Natural killer cell treated with Interleukin-12 subunit alpha and Interleukin-12 subunit beta and Interleukin-15 and Interleukin-18, amount 100 ng/mL, for 72 hours (primary cell): Measurements from ENCODE around the gene FOXO3. TPM values are rescaled to one million over a fixed set of nuclear protein-coding genes. Genes with fewer than 3 reads are reported as not detected.
A peak's percentile ranks its signal among the peaks of the same experiment; 100 is the strongest.
"Not testable (repeated sequence)": the region's sequence is repeated elsewhere in the genome, so short reads cannot be mapped to it uniquely, and the experiment has no call there.

Experiments
- ATAC-seq, 2 donors: fragments of 150-1000 bp; cut with Tn5 transposase in 1 of 2; sonication (Bioruptor Pico), chemical (Tn5 transposase) in 1 of 2; 2 replicates each; pipeline ENCODE4 v1.10.0; 2021
- DNase-seq: peaks from one replicate; pipeline ENCODE4 v3.0.0; 2022; ENCODE audit warnings: low spot score
- H3K27ac Mint-ChIP-seq, 2 donors: 1 replicate in 1 of 2; 2 replicates in 1 of 2; pipeline ENCODE4 v1.8.0; 2022; ENCODE audit warnings: mixed read lengths in 2 of 2, mild to moderate bottlenecking in 1 of 2, moderate library complexity in 1 of 2
- H3K27me3 Mint-ChIP-seq, 2 donors: 1 replicate in 1 of 2; 2 replicates in 1 of 2; pipeline ENCODE4 v1.8.0; 2022; ENCODE audit warnings: mixed read lengths in 2 of 2
- H3K36me3 Mint-ChIP-seq: one replicate; pipeline ENCODE4 v1.8.0; 2022; ENCODE audit warnings: mixed read lengths
- H3K4me1 Mint-ChIP-seq, 2 donors: 1 replicate in 1 of 2; 2 replicates in 1 of 2; pipeline ENCODE4 v1.8.0; 2022; ENCODE audit warnings: low read depth in 2 of 2, mixed read lengths in 2 of 2, mild to moderate bottlenecking in 1 of 2
- H3K4me3 Mint-ChIP-seq: one replicate; pipeline ENCODE4 v1.8.0; 2022; ENCODE audit warnings: mixed read lengths
- H3K9me3 Mint-ChIP-seq: 2 replicates; pipeline ENCODE4 v1.8.0; 2022; ENCODE audit warnings: mixed read lengths
- total RNA-seq, 2 donors: library from RNA; stranded (reverse); gene quantifications; one replicate each; pipeline ENCODE4 v1.2.3, GENCODE V29; 2022

Gene FOXO3
- total RNA-seq, result 10 to 100 TPM; 17.8 to 20.6 TPM

- H3K4me1 Mint-ChIP-seq, result peaks cover 39 to 50% of the 10 kb centered on the region in 2 donors
- H3K4me3 Mint-ChIP-seq, result peak within 1 kb of the TSS; percentile 96
- ATAC-seq, result peak; percentile 47 to 58
- peak within 1 kb of the TSS; percentile 96 for H3K27ac Mint-ChIP-seq
- H3K27me3 Mint-ChIP-seq, result no peaks in the 10 kb centered on the region
- H3K9me3 Mint-ChIP-seq, result no peaks in the 10 kb centered on the region
- peaks cover 8% of the 10 kb centered on the region for H3K36me3 Mint-ChIP-seq
- peak; percentile 87 for DNase-seq
Measured at GRCh38 chr6:108560463-108561308, at the start of gene FOXO3. TSS of gene FOXO3 (plus strand) at chr6:108560917. CDS start at chr6:108561209, 292 bp downstream.

- Mint-ChIP-seq H3K4me3 (no peak overlapping the region), H3K9me3 (no peaks in the 10 kb centered on the region), H3K4me1 (no peaks in the 10 kb centered on the region), H3K27ac (no peak overlapping the region), H3K36me3 (no peaks in the 10 kb centered on the region), H3K27me3 (peaks cover 0 to 8% of the 10 kb centered on the region in 2 donors)
- no peak for ATAC-seq
- no peak for DNase-seq
Measured at GRCh38 chr6:108518714-108519576, 41.8 kb upstream of the FOXO3 start.

GRCh38 chr6:108521616-108522107 lies 39.1 kb upstream of the FOXO3 start:
- DNase-seq (no peak), ATAC-seq (no peak)
- Mint-ChIP-seq H3K36me3 (no peaks in the 10 kb centered on the region), H3K27me3 (no peaks in the 10 kb centered on the region), H3K4me3 (no peak overlapping the region), H3K27ac (no peak overlapping the region), H3K4me1 (no peaks in the 10 kb centered on the region), H3K9me3 (no peaks in the 10 kb centered on the region)

DNA sequence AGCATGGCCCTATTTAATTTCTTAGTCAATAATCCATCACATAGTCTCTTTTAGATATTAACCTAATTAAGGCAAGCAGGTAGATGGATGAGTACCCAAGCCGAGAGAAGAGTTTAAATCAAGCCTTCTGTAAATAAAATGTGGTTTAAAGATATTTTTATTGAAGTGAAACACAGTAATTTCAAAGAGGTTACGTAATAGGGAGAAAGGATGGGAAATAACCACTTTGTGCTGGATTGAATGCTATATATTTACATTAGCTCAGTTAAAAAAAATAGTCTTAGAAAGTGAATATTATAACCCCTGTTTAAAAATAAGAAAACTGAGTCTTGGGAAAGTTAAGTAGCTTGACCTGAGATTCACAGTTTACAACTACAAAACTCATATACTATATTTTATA lies 37.0 kb upstream of the FOXO3 start:
- Mint-ChIP-seq H3K27me3 (no peaks in the 10 kb centered on the region), H3K27ac (no peak overlapping the region), H3K9me3 (no peaks in the 10 kb centered on the region), H3K36me3 (no peaks in the 10 kb centered on the region), H3K4me3 (no peak overlapping the region), H3K4me1 (no peaks in the 10 kb centered on the region)
- no peak for DNase-seq
- ATAC-seq, result no peak

DNA sequence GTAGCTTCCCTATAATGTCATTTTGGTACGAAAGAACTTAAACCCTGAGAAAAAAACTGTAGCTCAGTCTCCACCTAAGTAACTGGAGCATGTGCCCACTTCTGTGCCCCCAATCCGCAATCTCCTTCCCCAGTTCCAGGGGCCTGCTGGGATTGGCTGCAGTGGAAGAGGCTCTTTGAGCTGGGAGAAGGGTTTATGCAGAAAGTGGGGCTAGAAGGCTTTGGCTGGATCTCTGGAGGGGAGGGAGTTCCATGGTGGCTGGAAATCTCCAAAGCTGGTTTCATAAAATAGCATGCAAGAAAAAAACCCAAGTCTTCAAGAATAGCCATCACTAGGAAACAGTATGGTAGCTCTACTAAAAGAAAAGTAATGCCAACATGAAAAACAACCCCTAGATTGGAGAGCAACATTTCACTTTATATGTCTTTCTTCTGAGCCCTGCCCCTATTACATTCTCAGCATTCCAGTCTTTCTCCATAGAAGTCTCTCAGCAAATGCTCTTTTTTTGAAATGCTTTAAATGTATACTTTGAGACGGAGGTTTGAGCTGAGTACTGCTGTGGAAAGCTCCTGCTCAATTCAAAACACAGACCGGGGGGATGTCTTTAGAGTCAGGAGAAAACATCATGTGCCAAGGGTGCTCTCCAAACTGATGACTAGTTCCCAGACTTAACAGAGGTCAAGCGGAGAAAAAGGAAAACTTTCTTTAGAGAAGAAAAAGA lies 36.0 kb upstream of the FOXO3 start:
- Mint-ChIP-seq H3K4me1 (no peaks in the 10 kb centered on the region), H3K27me3 (no peaks in the 10 kb centered on the region), H3K4me3 (no peak overlapping the region), H3K9me3 (no peaks in the 10 kb centered on the region), H3K36me3 (no peaks in the 10 kb centered on the region), H3K27ac (no peak overlapping the region)
- no peak for DNase-seq
- no peak for ATAC-seq

GRCh38 chr6:108526739-108527174 lies 34.0 kb upstream of the FOXO3 start:
- DNase-seq (no peak), ATAC-seq (peak; percentile 27 to 28)
- Mint-ChIP-seq H3K9me3 (no peaks in the 10 kb centered on the region), H3K4me1 (no peaks in the 10 kb centered on the region), H3K4me3 (no peak overlapping the region), H3K36me3 (no peaks in the 10 kb centered on the region), H3K27ac (no peak overlapping the region), H3K27me3 (no peaks in the 10 kb centered on the region)

GRCh38 chr6:108528878-108529277 lies 31.8 kb upstream of the FOXO3 start:
- DNase-seq, result no peak
- Mint-ChIP-seq H3K27me3 (no peaks in the 10 kb centered on the region), H3K9me3 (no peaks in the 10 kb centered on the region), H3K27ac (no peak overlapping the region), H3K4me3 (no peak overlapping the region), H3K4me1 (no peaks in the 10 kb centered on the region), H3K36me3 (no peaks in the 10 kb centered on the region)
- no peak for ATAC-seq

- H3K4me1 Mint-ChIP-seq, result no peaks in the 10 kb centered on the region
- no peaks in the 10 kb centered on the region for H3K27me3 Mint-ChIP-seq
- DNase-seq, result no peak
- H3K27ac Mint-ChIP-seq, result no peak overlapping the region
- no peak overlapping the region for H3K4me3 Mint-ChIP-seq
- no peaks in the 10 kb centered on the region for H3K9me3 Mint-ChIP-seq
- no peak for ATAC-seq
- no peaks in the 10 kb centered on the region for H3K36me3 Mint-ChIP-seq
Measured at GRCh38 chr6:108531332-108531731, 29.4 kb upstream of the FOXO3 start.

- Mint-ChIP-seq H3K4me3 (no peak overlapping the region), H3K27me3 (peaks cover 0 to 7% of the 10 kb centered on the region in 2 donors), H3K4me1 (no peaks in the 10 kb centered on the region), H3K27ac (no peak overlapping the region), H3K9me3 (no peaks in the 10 kb centered on the region), H3K36me3 (peaks cover 6% of the 10 kb centered on the region)
- ATAC-seq (no peak), DNase-seq (no peak)
Measured at GRCh38 chr6:108535114-108535742, 25.5 kb upstream of the FOXO3 start.

DNA sequence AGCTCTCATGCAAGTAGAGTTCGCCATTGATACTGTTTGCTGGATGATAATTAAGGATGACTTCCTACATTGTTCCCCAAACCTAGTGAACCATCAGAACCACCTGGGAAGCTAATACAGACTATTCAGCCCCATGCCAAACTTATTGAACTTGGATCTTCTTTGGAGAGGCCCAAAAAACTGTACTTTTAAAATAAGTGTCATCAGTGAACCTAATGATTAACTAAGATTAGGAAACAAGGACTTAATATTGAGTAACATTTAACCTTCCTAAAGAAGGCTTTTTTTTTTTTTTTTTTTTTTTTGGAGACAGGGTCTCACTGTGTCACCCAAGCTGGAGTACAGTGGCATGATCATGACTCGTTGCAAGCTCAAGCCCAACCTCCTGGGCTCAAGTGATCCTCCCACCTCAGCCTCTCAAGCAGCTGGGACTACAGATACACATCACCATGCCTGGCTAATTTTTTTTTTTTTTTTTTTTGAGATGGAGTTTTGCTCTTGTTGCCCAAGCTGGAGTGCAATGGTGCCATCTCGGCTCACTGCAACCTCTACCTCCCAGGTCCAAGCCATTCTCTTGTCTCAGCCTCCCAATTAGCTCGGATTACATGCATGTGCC lies 24.7 kb upstream of the FOXO3 start:
- H3K27me3 Mint-ChIP-seq, H3K4me1 Mint-ChIP-seq, H3K27ac Mint-ChIP-seq, DNase-seq, H3K4me3 Mint-ChIP-seq, H3K9me3 Mint-ChIP-seq, ATAC-seq, H3K36me3 Mint-ChIP-seq: not testable (repeated sequence)

- Mint-ChIP-seq H3K36me3 (peaks cover 6% of the 10 kb centered on the region), H3K4me3 (no peak overlapping the region), H3K9me3 (no peaks in the 10 kb centered on the region), H3K27me3 (peaks cover 2 to 7% of the 10 kb centered on the region in 2 donors), H3K27ac (peak overlapping the region in 1 of 2 donors; percentile 34), H3K4me1 (peaks cover 21 to 29% of the 10 kb centered on the region in 2 donors)
- DNase-seq (peak; percentile 71), ATAC-seq (peak; percentile 60 to 72)
Measured at GRCh38 chr6:108541843-108542759, 18.6 kb upstream of the FOXO3 start.
